GM12892 (cell line): ENCODE results near the gene CFLAR.

Source experiments
- POLR2A ChIP-seq: IDR thresholded peaks from 2 replicates; pipeline ENCODE4 v1.6.1; 2011; ENCODE audit warnings: low read depth, low read length, control low read depth
- POLR2AphosphoS5 ChIP-seq: IDR thresholded peaks from 2 replicates; pipeline ENCODE4 v1.6.1; 2011; ENCODE audit warnings: low read depth, low read length, control low read depth
- TAF1 ChIP-seq: IDR thresholded peaks from 2 replicates; pipeline ENCODE4 v1.6.1; 2011; ENCODE audit warnings: low read depth, mild to moderate bottlenecking, control low read depth, low read length, borderline replicate concordance

DNA sequence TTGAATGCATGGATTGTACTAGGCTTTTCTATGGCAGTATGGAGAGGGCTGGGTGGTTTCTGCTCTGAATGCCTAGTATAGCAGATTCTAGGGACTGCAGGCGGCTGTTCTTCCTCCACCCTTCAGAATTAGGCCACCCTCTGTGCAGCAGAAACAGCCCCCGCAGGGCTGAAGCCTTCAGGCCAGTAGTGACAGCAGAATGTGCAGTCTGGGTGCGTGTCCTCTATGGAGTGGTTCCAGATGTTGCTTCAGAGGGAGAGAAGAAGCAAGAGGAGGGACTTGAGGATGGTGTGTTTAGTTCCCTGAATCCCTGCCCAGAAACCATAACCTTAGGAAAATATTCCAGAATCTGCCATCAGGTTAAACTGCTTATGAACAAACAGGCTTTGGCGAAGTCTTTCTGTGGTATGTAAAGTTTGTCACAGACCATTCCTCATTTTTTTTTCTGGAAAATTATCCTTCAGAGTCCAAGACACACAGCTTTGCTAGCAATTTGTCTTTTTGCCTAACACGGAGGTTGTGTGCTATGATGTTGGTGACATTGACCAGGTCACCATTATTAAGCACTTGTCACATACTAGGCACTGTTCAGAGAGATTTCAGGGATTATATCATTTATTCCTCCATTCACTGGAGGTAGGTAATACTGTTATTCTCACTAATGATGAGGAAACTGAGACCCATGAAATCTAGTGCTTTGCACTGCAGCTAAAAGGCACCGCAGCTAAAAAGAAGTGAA is 88.1 kb downstream of the CFLAR start:
- TF ChIP-seq POLR2AphosphoS5 (no peak), POLR2A (no peak), TAF1 (no peak)
